ENCODE results near the gene TEAD1. TPM values are rescaled to one million over a fixed set of nuclear protein-coding genes. Genes with fewer than 3 reads are reported as not detected.

The TEAD1 gene
- total RNA-seq, 1 experiment from 2014 or later: 102 TPM

DNA sequence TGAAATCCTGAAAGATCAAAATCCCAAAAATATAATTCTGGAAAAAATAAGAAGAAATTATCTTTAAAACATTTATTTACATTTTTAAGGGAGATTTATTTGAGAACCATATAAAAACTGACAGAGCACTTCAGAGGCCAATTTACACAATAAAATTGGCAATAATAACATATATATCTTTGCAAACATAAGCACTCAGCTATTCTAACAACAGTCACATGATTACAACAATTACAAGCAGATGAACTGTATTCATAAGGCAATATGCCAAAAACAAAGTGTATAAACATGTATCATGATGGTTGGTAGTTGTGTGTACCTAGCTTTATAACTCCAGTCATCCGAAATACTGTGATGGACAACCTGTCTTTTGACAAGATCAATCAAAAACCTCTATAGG lies 317.2 kb downstream of the TEAD1 start:
- ChIA-PET POLR2A (no interaction called here), CTCF (no interaction called here)
- TF ChIP-seq, protein P1, sequence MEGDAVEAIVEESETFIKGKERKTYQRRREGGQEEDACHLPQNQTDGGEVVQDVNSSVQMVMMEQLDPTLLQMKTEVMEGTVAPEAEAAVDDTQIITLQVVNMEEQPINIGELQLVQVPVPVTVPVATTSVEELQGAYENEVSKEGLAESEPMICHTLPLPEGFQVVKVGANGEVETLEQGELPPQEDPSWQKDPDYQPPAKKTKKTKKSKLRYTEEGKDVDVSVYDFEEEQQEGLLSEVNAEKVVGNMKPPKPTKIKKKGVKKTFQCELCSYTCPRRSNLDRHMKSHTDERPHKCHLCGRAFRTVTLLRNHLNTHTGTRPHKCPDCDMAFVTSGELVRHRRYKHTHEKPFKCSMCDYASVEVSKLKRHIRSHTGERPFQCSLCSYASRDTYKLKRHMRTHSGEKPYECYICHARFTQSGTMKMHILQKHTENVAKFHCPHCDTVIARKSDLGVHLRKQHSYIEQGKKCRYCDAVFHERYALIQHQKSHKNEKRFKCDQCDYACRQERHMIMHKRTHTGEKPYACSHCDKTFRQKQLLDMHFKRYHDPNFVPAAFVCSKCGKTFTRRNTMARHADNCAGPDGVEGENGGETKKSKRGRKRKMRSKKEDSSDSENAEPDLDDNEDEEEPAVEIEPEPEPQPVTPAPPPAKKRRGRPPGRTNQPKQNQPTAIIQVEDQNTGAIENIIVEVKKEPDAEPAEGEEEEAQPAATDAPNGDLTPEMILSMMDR (IDR thresholded peaks at IDR 0.05): no peak
- TF ChIP-seq SIN3A (IDR thresholded peaks at IDR 0.05; ENCODE audit: borderline replicate concordance, insufficient read depth, low read depth, low read length) (no peak), POLR2AphosphoS5 (IDR thresholded peaks at IDR 0.05; ENCODE audit: low read depth, low read length) (no peak), TCF7L2 (IDR thresholded peaks at IDR 0.05; ENCODE audit: low read depth, low read length) (no peak)
- TF ChIP-seq, protein P2, sequence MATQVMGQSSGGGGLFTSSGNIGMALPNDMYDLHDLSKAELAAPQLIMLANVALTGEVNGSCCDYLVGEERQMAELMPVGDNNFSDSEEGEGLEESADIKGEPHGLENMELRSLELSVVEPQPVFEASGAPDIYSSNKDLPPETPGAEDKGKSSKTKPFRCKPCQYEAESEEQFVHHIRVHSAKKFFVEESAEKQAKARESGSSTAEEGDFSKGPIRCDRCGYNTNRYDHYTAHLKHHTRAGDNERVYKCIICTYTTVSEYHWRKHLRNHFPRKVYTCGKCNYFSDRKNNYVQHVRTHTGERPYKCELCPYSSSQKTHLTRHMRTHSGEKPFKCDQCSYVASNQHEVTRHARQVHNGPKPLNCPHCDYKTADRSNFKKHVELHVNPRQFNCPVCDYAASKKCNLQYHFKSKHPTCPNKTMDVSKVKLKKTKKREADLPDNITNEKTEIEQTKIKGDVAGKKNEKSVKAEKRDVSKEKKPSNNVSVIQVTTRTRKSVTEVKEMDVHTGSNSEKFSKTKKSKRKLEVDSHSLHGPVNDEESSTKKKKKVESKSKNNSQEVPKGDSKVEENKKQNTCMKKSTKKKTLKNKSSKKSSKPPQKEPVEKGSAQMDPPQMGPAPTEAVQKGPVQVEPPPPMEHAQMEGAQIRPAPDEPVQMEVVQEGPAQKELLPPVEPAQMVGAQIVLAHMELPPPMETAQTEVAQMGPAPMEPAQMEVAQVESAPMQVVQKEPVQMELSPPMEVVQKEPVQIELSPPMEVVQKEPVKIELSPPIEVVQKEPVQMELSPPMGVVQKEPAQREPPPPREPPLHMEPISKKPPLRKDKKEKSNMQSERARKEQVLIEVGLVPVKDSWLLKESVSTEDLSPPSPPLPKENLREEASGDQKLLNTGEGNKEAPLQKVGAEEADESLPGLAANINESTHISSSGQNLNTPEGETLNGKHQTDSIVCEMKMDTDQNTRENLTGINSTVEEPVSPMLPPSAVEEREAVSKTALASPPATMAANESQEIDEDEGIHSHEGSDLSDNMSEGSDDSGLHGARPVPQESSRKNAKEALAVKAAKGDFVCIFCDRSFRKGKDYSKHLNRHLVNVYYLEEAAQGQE (IDR thresholded peaks at IDR 0.05; ENCODE audit: insufficient read depth in 1 of 2, low read depth in 2 of 2, low read length in 1 of 2): no peak
- intact Hi-C loops (cut with micrococcal nuclease; ENCODE audit: unreplicated experiment): no loop called here
- Histone ChIP-seq H3K9me3 (ENCODE audit: control insufficient read depth, insufficient read depth, low read depth, low read length) (no peaks in the 10 kb centered on the region), H3K27me3 (ENCODE audit: control insufficient read depth, insufficient read depth, low read length) (peaks cover 6% of the 10 kb centered on the region; the same call in 1 of the 2 replicates), H3K27ac (ENCODE audit: low read length) (no peak overlapping the region), H3K4me1 (ENCODE audit: control insufficient read depth, insufficient read depth, low read length) (no peaks in the 10 kb centered on the region), H3K4me3 (ENCODE audit: low read depth in 2 of 2, low read length in 2 of 2) (no peak overlapping the region), H3K36me3 (ENCODE audit: control insufficient read depth, insufficient read depth, low read length) (no peaks in the 10 kb centered on the region)
- no TSS peak for BruUV-seq (replicated peaks)
- DNase-seq (ENCODE audit: low read depth, low spot score): no peak
- in situ Hi-C loops (cut with HindIII; ENCODE audit: low pct_unique_long_range_greater_than_20kb, low sequenced_read_pairs): no loop called here
- no peak for ATAC-seq

DNA sequence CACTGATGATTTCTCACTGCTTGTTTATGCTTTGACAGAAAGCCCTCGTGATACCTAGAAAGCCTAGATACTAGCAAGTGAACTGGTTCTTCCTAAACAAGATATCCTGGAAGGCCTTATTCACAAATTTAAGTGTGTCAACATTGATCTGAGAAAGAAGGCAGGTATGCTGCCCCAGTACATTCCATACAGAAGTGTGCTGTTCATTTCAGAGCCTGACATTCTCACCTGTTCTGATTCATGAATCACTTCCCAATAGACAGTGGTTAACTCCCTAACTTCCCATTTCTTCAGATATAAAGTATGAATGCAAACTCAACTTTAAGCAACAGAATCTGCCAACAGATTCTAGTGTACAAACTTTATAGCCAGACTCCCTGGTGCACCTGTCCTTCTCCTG lies 319.4 kb downstream of the TEAD1 start:
- ChIA-PET CTCF (no interaction called here), POLR2A (no interaction called here)
- BruUV-seq (replicated peaks): no TSS peak
- ATAC-seq (no peak), DNase-seq (ENCODE audit: low read depth, low spot score) (no peak)
- H3K36me3 ChIP-seq (ENCODE audit: control insufficient read depth, insufficient read depth, low read length): no peaks in the 10 kb centered on the region
- H3K27ac ChIP-seq (ENCODE audit: low read length): no peak overlapping the region
- peaks cover 7% of the 10 kb centered on the region for H3K27me3 ChIP-seq (ENCODE audit: control insufficient read depth, insufficient read depth, low read length)
- H3K4me3 ChIP-seq (ENCODE audit: low read depth in 2 of 2, low read length in 2 of 2): no peak overlapping the region
- intact Hi-C loops (cut with micrococcal nuclease; ENCODE audit: unreplicated experiment) (no loop called here), in situ Hi-C loops (cut with HindIII; ENCODE audit: low pct_unique_long_range_greater_than_20kb, low sequenced_read_pairs) (no loop called here)
- H3K9me3 ChIP-seq (ENCODE audit: control insufficient read depth, insufficient read depth, low read depth, low read length): no peaks in the 10 kb centered on the region
- TF ChIP-seq POLR2AphosphoS5 (IDR thresholded peaks at IDR 0.05; ENCODE audit: low read depth, low read length) (no peak), TCF7L2 (IDR thresholded peaks at IDR 0.05; ENCODE audit: low read depth, low read length) (no peak), SIN3A (IDR thresholded peaks at IDR 0.05; ENCODE audit: borderline replicate concordance, insufficient read depth, low read depth, low read length) (no peak)
- TF ChIP-seq, protein P2 (IDR thresholded peaks at IDR 0.05; ENCODE audit: insufficient read depth in 1 of 2, low read depth in 2 of 2, low read length in 1 of 2): no peak
- TF ChIP-seq, protein P1 (IDR thresholded peaks at IDR 0.05): no peak
- no peaks in the 10 kb centered on the region for H3K4me1 ChIP-seq (ENCODE audit: control insufficient read depth, insufficient read depth, low read length)
